Thoracic aorta (tissue), 2 donors: Measurements from ENCODE around the gene LILRA1. TPM values are rescaled to one million over a fixed set of nuclear protein-coding genes. Genes with fewer than 3 reads are reported as not detected.

Experiments
- ATAC-seq: fragments of 150-250 bp; one replicate; pipeline ENCODE4 v1.8.0; 2017; ENCODE audit warnings: low read depth; ENCODE audit not compliant: insufficient number of reproducible peaks, low FRiP score
- DNase-seq: peaks from one replicate; pipeline ENCODE4 v3.0.0-alpha.2; 2020; ENCODE audit warnings: low spot score
- H3K27ac ChIP-seq, 2 donors: fragments of 200-600 bp; sonication (generic); 1 replicate in 1 of 2; 2 replicates in 1 of 2; pipeline ENCODE4 v1.5.1; 2016; ENCODE audit warnings: mild to moderate bottlenecking in 2 of 2, moderate library complexity in 2 of 2
- H3K27me3 ChIP-seq: fragments of 200-600 bp; sonication (generic); replicated peaks from 2 replicates; pipeline ENCODE4 v1.6.0; 2016; ENCODE audit warnings: mild to moderate bottlenecking; ENCODE audit not compliant: insufficient read depth
- H3K36me3 ChIP-seq: fragments of 200-600 bp; sonication (generic); one replicate; pipeline ENCODE4 v1.5.1; 2016
- H3K4me1 ChIP-seq, 2 donors: fragments of 200-600 bp; sonication (generic); 1 replicate in 1 of 2; 2 replicates in 1 of 2; pipeline versions ENCODE4 v1.5.1 to v1.6.0; 2016; ENCODE audit warnings: low read depth in 2 of 2, mild to moderate bottlenecking in 1 of 2; ENCODE audit not compliant: control insufficient read depth in 1 of 2
- H3K4me3 ChIP-seq: fragments of 200-600 bp; sonication (generic); 2 replicates; pipeline ENCODE4 v1.5.1; 2016; ENCODE audit warnings: mild to moderate bottlenecking
- H3K9me3 ChIP-seq: fragments of 200-600 bp; sonication (generic); 2 replicates; pipeline ENCODE4 v1.5.1; 2016
- CTCF ChIP-seq: fragments of 200-600 bp; sonication (generic); IDR thresholded peaks from one replicate; pipeline ENCODE4 v1.5.1; 2019; ENCODE audit warnings: antibody characterized with exemption
- total RNA-seq, 2 donors: library from RNA; depleted of rRNA; stranded (reverse); fragments of >200 nt; gene quantifications; one replicate each; pipeline versions ENCODE4 v1.1.0 to v1.2.3, GENCODE V29; 2016

LILRA1 gene
- total RNA-seq, 2 donors from 2014 or later, result 2.7 to 3.0 TPM

DNA sequence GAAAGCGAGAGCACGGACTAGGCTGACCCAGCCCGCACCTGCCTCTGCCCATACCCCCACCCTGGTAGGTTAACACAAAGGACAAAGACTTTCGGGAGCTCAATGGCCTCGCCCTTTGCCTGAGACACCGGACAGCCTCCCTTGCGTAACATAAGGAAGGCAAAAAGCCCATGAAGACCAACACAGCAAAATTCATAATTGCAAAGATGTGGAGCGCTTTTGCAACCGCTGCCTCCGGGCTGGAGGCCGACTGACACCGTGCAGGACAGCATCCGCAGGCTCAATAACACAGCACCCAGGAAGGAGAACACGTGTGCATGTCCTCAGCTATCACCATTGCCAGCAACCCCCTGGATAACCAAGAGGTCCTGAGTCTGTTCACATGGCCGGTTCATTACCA is 15.4 kb downstream of the LILRA1 start:
- no peak for TF ChIP-seq CTCF
- Histone ChIP-seq H3K4me3 (no peak overlapping the region), H3K36me3 (no peaks in the 10 kb centered on the region), H3K4me1 (no peaks in the 10 kb centered on the region), H3K9me3 (no peaks in the 10 kb centered on the region), H3K27ac (no peak overlapping the region), H3K27me3 (no peaks in the 10 kb centered on the region)
- DNase-seq (no peak), ATAC-seq (no peak)

DNA sequence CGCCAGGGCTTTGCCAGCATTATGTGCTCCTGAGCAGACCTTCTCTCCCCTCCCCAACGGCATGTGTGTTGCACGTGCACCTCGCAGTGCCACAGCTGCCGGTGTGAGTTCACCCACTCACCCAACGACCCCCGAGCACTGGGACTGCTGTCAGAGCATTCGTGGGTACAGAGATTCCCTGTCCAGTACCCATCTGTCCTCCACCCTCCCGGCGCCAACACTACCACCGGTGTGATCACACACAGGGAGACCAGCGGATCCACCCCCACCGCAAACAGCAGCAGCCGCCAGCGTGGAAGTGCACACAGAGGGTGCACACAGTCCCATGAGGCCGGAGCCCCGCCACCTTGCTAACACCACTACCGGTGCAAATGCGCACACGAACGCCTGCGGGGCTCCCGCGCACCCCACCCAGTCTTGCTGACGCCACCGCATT is 15.9 kb downstream of the LILRA1 start:
- Histone ChIP-seq H3K4me1 (no peaks in the 10 kb centered on the region), H3K4me3 (no peak overlapping the region), H3K9me3 (no peaks in the 10 kb centered on the region), H3K27me3 (no peaks in the 10 kb centered on the region), H3K36me3 (no peaks in the 10 kb centered on the region), H3K27ac (no peak overlapping the region)
- DNase-seq (no peak), ATAC-seq (no peak)
- no peak for TF ChIP-seq CTCF

DNA sequence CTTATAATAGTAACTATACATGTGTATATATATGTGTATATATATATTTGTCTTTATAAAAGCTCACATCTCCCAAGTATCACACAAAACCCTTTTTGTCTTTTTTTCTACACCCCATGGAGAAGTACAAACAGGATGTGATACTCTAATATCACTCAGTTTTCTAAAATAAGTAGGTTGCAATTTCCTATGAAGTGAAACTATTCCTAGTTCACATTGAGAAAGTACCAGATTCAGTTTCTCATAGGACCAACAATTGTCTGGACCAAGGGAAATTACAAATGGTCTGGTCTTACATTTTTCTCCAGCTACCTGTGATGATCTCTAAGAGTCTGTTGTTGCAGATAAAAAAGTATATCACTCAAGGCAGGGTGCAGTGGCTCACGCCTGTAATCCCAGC is 19.0 kb downstream of the LILRA1 start:
- Histone ChIP-seq H3K36me3 (no peaks in the 10 kb centered on the region), H3K9me3 (no peaks in the 10 kb centered on the region), H3K4me1 (no peaks in the 10 kb centered on the region), H3K27ac (no peak overlapping the region), H3K27me3 (no peaks in the 10 kb centered on the region), H3K4me3 (no peak overlapping the region)
- no peak for TF ChIP-seq CTCF
- ATAC-seq, result no peak
- no peak for DNase-seq

DNA sequence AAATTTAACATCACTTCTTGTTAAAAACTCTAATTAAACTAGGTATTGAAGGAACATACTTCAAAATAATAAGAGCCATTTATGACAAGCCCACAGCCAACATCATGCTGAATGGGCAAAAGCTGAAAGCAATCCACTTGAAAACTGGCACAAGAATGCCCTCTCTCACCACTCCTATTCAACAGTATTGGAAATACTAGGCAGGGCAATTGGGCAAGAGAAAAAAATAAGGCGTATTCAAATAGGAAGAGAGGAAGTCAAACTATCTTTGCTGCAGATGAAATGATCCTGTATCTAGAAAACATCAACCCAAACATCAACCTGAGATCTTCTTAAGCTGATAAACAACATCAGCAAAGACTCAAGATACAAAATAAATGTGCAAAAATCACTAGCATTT is 21.3 kb downstream of the LILRA1 start:
- no peaks in the 10 kb centered on the region for H3K27me3 ChIP-seq
- H3K36me3 ChIP-seq, result no peaks in the 10 kb centered on the region
- TF ChIP-seq CTCF, result no peak
- ATAC-seq (no peak), DNase-seq (no peak)
- no peaks in the 10 kb centered on the region for H3K9me3 ChIP-seq
- H3K27ac ChIP-seq, result no peak overlapping the region
- no peaks in the 10 kb centered on the region for H3K4me1 ChIP-seq
- H3K4me3 ChIP-seq, result no peak overlapping the region

DNA sequence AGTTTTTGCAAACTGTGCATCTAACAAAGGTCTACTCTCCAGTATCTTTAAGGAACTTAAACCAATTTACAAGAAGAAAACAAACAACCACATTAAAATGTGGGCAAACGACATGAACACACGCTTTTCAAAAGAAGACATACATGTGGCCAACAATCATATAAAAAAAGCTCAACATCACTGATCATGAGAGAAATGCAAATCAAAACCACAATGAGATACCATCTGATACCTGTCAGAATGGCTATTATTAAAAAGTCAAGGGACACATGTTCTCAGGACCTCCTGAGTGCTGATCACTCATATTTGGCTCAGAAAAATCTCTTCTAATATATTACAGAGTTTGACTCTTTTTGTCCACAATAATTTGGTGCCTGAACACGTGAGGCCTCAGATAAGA is 22.6 kb downstream of the LILRA1 start:
- Histone ChIP-seq H3K4me3 (no peak overlapping the region), H3K36me3 (no peaks in the 10 kb centered on the region), H3K27me3 (no peaks in the 10 kb centered on the region), H3K9me3 (no peaks in the 10 kb centered on the region), H3K4me1 (no peaks in the 10 kb centered on the region), H3K27ac (no peak overlapping the region)
- no peak for TF ChIP-seq CTCF
- DNase-seq (no peak), ATAC-seq (no peak)
